B cell (primary cell): ENCODE measurements around the gene IAH1.

Source experiments
- CTCF ChIP-seq: fragments of 200-600 bp; IDR thresholded peaks from one replicate; pipeline ENCODE4 v1.8.0; 2022; ENCODE audit warnings: antibody characterized with exemption, mild to moderate bottlenecking
- EZH2 ChIP-seq: IDR thresholded peaks from 2 replicates; pipeline ENCODE4 v1.6.1; 2012; ENCODE audit warnings: borderline replicate concordance, low read depth, mild to moderate bottlenecking, moderate library complexity, low read length; ENCODE audit not compliant: insufficient read depth, poor library complexity, severe bottlenecking

GRCh38 chr2:9466147-9466683 lies 8.1 kb upstream of the IAH1 start:
- no peak for TF ChIP-seq EZH2
- no peak for TF ChIP-seq CTCF
